ENCODE data around the gene PRPF38A. TPM values are rescaled to one million over a fixed set of nuclear protein-coding genes. Genes with fewer than 3 reads are reported as not detected.

PRPF38A gene
- total RNA-seq, 2 donors from 2014 or later: 72.7 to 74.3 TPM

- Mint-ChIP-seq H3K36me3 (ENCODE audit: low read depth) (peaks cover 43% of the 10 kb centered on the region), H3K9me3 (no peaks in the 10 kb centered on the region), H3K4me1 (no peaks in the 10 kb centered on the region), H3K27me3 (ENCODE audit: insufficient read depth) (no peaks in the 10 kb centered on the region), H3K4me3 (no peak overlapping the region), H3K27ac (no peak overlapping the region)
- Histone ChIP-seq H3K9me3 (ENCODE audit: control insufficient read depth, low read length) (no peaks in the 10 kb centered on the region), H3K36me3 (ENCODE audit: control insufficient read depth, insufficient read depth, low read length) (peaks cover 90% of the 10 kb centered on the region), H3K4me3 (ENCODE audit: low read length) (no peak overlapping the region), H3K9ac (ENCODE audit: extremely low read depth, low read length, poor library complexity, severe bottlenecking) (no peak overlapping the region), H3K4me1 (ENCODE audit: control insufficient read depth, insufficient read depth, low read length) (no peaks in the 10 kb centered on the region), H3K27me3 (ENCODE audit: control insufficient read depth, insufficient read depth, low read length, poor library complexity, severe bottlenecking) (no peaks in the 10 kb centered on the region), H3K27ac (ENCODE audit: low read depth, low read length) (no peak overlapping the region)
- no peak for DNase-seq
- TF ChIP-seq CTCF (conservative IDR thresholded peaks at IDR 0.05): no peak
- 94% methylated on average over 2 of the region's 2 CpGs; no CpG with 5 or more reads in 1 of the 2 experiments for WGBS, 2 experiments (ENCODE audit: insufficient coverage in 1 of 2, insufficient read length in 1 of 2)
These were observed 64.7 kb downstream of the PRPF38A start for GRCh38 chr1:52469108-52469507.

Other genes with a start within 250 kb of the PRPF38A start
- 10 to 100 TPM; 32.7 to 50.1 TPM for gene CC2D1B, start 38.4 kb upstream of the PRPF38A start, total RNA-seq
- 10 to 100 TPM; 23.0 to 25.5 TPM for gene ORC1, start 179 bp upstream of the PRPF38A start, total RNA-seq
- gene TUT4, start 148.5 kb downstream of the PRPF38A start, total RNA-seq: 100 to 1,000 TPM; 131 to 170 TPM
- 10 to 100 TPM; 17.8 to 23.7 TPM for gene GPX7, start 197.8 kb downstream of the PRPF38A start, total RNA-seq
- 1 to 10 TPM; 1.5 to 5.3 TPM for gene SHISAL2A, start 228.6 kb downstream of the PRPF38A start, total RNA-seq